A549 treated with AZD9567 at 1 μM for 4 hours (cell line): ENCODE measurements around the gene PCDHGB7. TPM values are rescaled to one million over a fixed set of nuclear protein-coding genes. Genes with fewer than 3 reads are reported as not detected.

Experiments
- total RNA-seq: library from RNA; stranded (reverse); fragments of 200-300 nt; extraction: Qiagen RNA extraction; gene quantifications from 5 replicates; pipeline ENCODE4 v1.2.3, GENCODE V29; 2022; ENCODE audit not compliant: insufficient read depth

The PCDHGB7 gene
- total RNA-seq, 1 experiment from 2014 or later: 0.12 TPM

Other genes with a start within 250 kb of the PCDHGB7 start
- gene PCDHB7, start 245.0 kb upstream of the PCDHGB7 start, total RNA-seq: 0.02 TPM in 1 of 5 replicates, not detected in the others
- gene PCDHB8, start 239.9 kb upstream of the PCDHGB7 start, total RNA-seq: 0.21 to 0.30 TPM (median 0.25 TPM) in 4 of 5 replicates, not detected in the other
- 0.02 to 0.09 TPM (median 0.06 TPM) in 4 of 5 replicates, not detected in the other for gene PCDHB16, start 235.3 kb upstream of the PCDHGB7 start, total RNA-seq
- 0.02 to 0.20 TPM (median 0.05 TPM) in 3 of 5 replicates, not detected in the others for gene PCDHB9, start 230.5 kb upstream of the PCDHGB7 start, total RNA-seq
- 0.04 to 0.05 TPM in 2 of 5 replicates, not detected in the others for gene PCDHB10, start 225.3 kb upstream of the PCDHGB7 start, total RNA-seq
- gene PCDHB11, start 218.1 kb upstream of the PCDHGB7 start, total RNA-seq: 0.02 to 0.06 TPM (median 0.05 TPM) in 4 of 5 replicates, not detected in the other
- gene PCDHB12, start 209.0 kb upstream of the PCDHGB7 start, total RNA-seq: 0.06 TPM in 1 of 5 replicates, not detected in the others
- gene PCDHB13, start 203.8 kb upstream of the PCDHGB7 start, total RNA-seq: 0.05 to 0.06 TPM (median 0.06 TPM) in 4 of 5 replicates, not detected in the other
- gene PCDHB14, start 194.3 kb upstream of the PCDHGB7 start, total RNA-seq: 0.06 to 0.11 TPM (median 0.06 TPM) in 4 of 5 replicates, not detected in the other
- gene PCDHB15, start 172.3 kb upstream of the PCDHGB7 start, total RNA-seq: 0.02 to 0.09 TPM (median 0.07 TPM) in 4 of 5 replicates, not detected in the other
- not detected in 5 replicates for gene SLC25A2, start 113.6 kb upstream of the PCDHGB7 start, total RNA-seq
- gene TAF7, start 96.9 kb upstream of the PCDHGB7 start, total RNA-seq: 60.6 to 75.9 TPM (median 73.6 TPM) in 5 replicates
- 0.22 to 0.39 TPM (median 0.28 TPM) in 4 of 5 replicates, not detected in the other for gene PCDHGA1, start 87.2 kb upstream of the PCDHGB7 start, total RNA-seq
- 0.42 to 1.1 TPM (median 0.53 TPM) in 5 replicates for gene PCDHGA2, start 78.9 kb upstream of the PCDHGB7 start, total RNA-seq
- gene PCDHGA3, start 73.8 kb upstream of the PCDHGB7 start, total RNA-seq: 0.02 TPM in 2 of 5 replicates, not detected in the others
- gene PCDHGB1, start 67.6 kb upstream of the PCDHGB7 start, total RNA-seq: 1.2 to 1.7 TPM (median 1.5 TPM) in 4 of 5 replicates, not detected in the other
- gene PCDHGA4, start 62.7 kb upstream of the PCDHGB7 start, total RNA-seq: 0.08 to 0.17 TPM (median 0.13 TPM) in 4 of 5 replicates, not detected in the other
- 0.07 to 0.13 TPM (median 0.08 TPM) in 4 of 5 replicates, not detected in the other for gene PCDHGB2, start 57.7 kb upstream of the PCDHGB7 start, total RNA-seq
- 0.09 to 0.87 TPM (median 0.14 TPM) in 5 replicates for gene PCDHGA5, start 53.5 kb upstream of the PCDHGB7 start, total RNA-seq
- 0.14 to 0.80 TPM (median 0.26 TPM) in 5 replicates for gene PCDHGB3, start 47.4 kb upstream of the PCDHGB7 start, total RNA-seq
- 0.14 to 0.20 TPM (median 0.18 TPM) in 4 of 5 replicates, not detected in the other for gene PCDHGA6, start 43.8 kb upstream of the PCDHGB7 start, total RNA-seq
- gene PCDHGA7, start 34.9 kb upstream of the PCDHGB7 start, total RNA-seq: 0.44 to 0.91 TPM (median 0.79 TPM) in 5 replicates
- gene PCDHGB4, start 30.0 kb upstream of the PCDHGB7 start, total RNA-seq: 0.66 to 0.88 TPM (median 0.85 TPM) in 5 replicates
- gene PCDHGA8, start 25.0 kb upstream of the PCDHGB7 start, total RNA-seq: 0.02 to 0.05 TPM (median 0.04 TPM) in 4 of 5 replicates, not detected in the other
- 1.9 to 2.9 TPM (median 2.4 TPM) in 5 replicates for gene PCDHGB5, start 19.7 kb upstream of the PCDHGB7 start, total RNA-seq
- 0.02 to 0.07 TPM (median 0.04 TPM) in 4 of 5 replicates, not detected in the other for gene PCDHGA9, start 14.9 kb upstream of the PCDHGB7 start, total RNA-seq
- 0.05 to 0.11 TPM (median 0.09 TPM) in 4 of 5 replicates, not detected in the other for gene PCDHGB6, start 9.7 kb upstream of the PCDHGB7 start, total RNA-seq
- 0.05 TPM in 1 of 5 replicates, not detected in the others for gene PCDHGA10, start 4.7 kb upstream of the PCDHGB7 start, total RNA-seq
- 0.01 to 0.03 TPM (median 0.02 TPM) in 3 of 5 replicates, not detected in the others for gene PCDHGA11, start 3.4 kb downstream of the PCDHGB7 start, total RNA-seq
- 0.01 to 0.02 TPM (median 0.02 TPM) in 3 of 5 replicates, not detected in the others for gene PCDHGA12, start 12.8 kb downstream of the PCDHGB7 start, total RNA-seq
- gene PCDHGC3, start 58.3 kb downstream of the PCDHGB7 start, total RNA-seq: 4.8 to 6.7 TPM (median 5.3 TPM) in 5 replicates
- gene PCDHGC4, start 67.4 kb downstream of the PCDHGB7 start, total RNA-seq: 0.03 to 0.06 TPM in 2 of 5 replicates, not detected in the others
- 0.01 TPM in 2 of 5 replicates, not detected in the others for gene PCDHGC5, start 71.4 kb downstream of the PCDHGB7 start, total RNA-seq
- 92.4 to 100 TPM (median 96.5 TPM) in 5 replicates for gene DIAPH1, start 201.3 kb downstream of the PCDHGB7 start, total RNA-seq
- 24.4 to 57.5 TPM (median 54.5 TPM) in 5 replicates for gene HDAC3, start 219.2 kb downstream of the PCDHGB7 start, total RNA-seq
- gene RELL2, start 219.3 kb downstream of the PCDHGB7 start, total RNA-seq: 2.8 to 5.0 TPM (median 4.4 TPM) in 5 replicates
- gene FCHSD1, start 233.7 kb downstream of the PCDHGB7 start, total RNA-seq: 7.8 to 12.3 TPM (median 10.5 TPM) in 5 replicates